Adrenal gland (tissue), 5 donors: Measurements from ENCODE around the gene ACTL10.

ENCODE experiments used
- CTCF ChIP-seq, 6 experiments: fragments of 450-650 bp in 4 of 6; fragments of 200-600 bp in 2 of 6; sonication (generic) in 1 of 6; IDR thresholded peaks; 1 replicate in 5 of 6; 2 replicates in 1 of 6; pipeline versions ENCODE4 v1.5.1 to v1.8.0; 2016 to 2021; ENCODE audit warnings: antibody characterized with exemption in 6 of 6, mild to moderate bottlenecking in 2 of 6, moderate library complexity in 1 of 6
- POLR2A ChIP-seq, 2 donors: fragments of 450-650 bp; IDR thresholded peaks; one replicate each; pipeline ENCODE4 v1.6.1; 2017; ENCODE audit warnings: antibody characterized with exemption in 2 of 2, mild to moderate bottlenecking in 2 of 2, moderate library complexity in 1 of 2
- donor health status: DM: no; HTN: no; CAD: no.

GRCh38 chr20:33680686-33681085 lies 13.9 kb downstream of the ACTL10 start:
- TF ChIP-seq POLR2A (IDR thresholded peaks at IDR 0.05) (no peak), CTCF (IDR thresholded peaks at IDR 0.05) (no peak)
